Measurements from ENCODE around the gene AKNA. TPM values are rescaled to one million over a fixed set of nuclear protein-coding genes. Genes with fewer than 3 reads are reported as not detected.

The AKNA gene
- total RNA-seq, 1 experiment from 2014 or later: 20.6 TPM

DNA sequence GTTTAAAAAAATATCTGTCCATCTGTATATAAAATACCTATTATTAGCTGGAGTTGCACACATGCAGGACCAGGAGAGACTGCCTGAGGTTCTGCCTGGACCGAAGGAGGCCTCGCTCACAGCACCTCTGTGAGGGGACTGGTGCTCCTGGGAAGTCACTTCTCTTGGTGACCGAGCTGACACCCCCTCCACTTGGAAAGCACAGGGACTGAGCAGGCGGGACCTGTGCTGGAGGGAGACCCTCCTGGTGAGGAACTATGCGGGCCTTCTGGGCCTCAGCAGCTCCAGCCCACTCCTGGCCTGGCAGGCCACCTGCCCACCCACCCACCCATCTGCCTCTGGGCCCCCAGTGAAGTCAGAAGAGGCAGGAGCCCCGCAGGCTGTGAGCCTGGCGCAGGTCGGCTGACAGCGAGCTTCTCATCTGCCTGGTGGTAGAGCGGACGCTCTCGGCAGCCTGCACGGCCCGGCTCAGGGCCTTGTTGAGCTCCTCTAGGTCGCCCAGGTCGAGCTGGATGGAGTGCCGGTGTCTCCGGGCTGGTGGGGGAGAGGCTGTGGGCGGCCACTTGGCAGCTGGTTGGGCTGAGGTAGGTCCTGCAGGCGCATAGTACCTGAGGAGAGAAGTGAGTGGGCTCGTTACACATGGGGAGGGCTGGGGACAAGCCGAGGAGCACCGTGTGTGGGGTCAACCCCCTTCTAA is 50.9 kb downstream of the AKNA start:
- no peak for DNase-seq (ENCODE audit: low read depth, low spot score)
- Histone ChIP-seq H2AFZ (ENCODE audit: low read depth, low read length, poor library complexity, severe bottlenecking) (no peak overlapping the region), H3K79me2 (ENCODE audit: insufficient read depth, low read length) (no peaks in the 10 kb centered on the region), H3K9me2 (ENCODE audit: insufficient read depth) (no peaks in the 10 kb centered on the region), H3K9me3 (ENCODE audit: control insufficient read depth in 1 of 2, insufficient read depth in 1 of 2, low read depth in 1 of 2, low read length in 2 of 2) (no peaks in the 10 kb centered on the region), H3K4me1 (ENCODE audit: control insufficient read depth in 1 of 2, insufficient read depth in 2 of 2, low read length in 2 of 2) (no peaks in the 10 kb centered on the region), H3K36me3 (ENCODE audit: control insufficient read depth in 1 of 2, insufficient read depth in 2 of 2, low read length in 2 of 2) (no peaks in the 10 kb centered on the region), H4K20me1 (ENCODE audit: insufficient read depth) (no peaks in the 10 kb centered on the region), H3K4me2 (ENCODE audit: low read length) (no peak overlapping the region), H3K9ac (ENCODE audit: low read length) (no peak overlapping the region), H3K27me3 (ENCODE audit: insufficient read depth, low read length) (no peaks in the 10 kb centered on the region), H3K27ac (ENCODE audit: low read depth, low read length) (no peak overlapping the region), H3K4me3 (replicated peaks in 1 of 2; ENCODE audit: low read depth in 1 of 2, low read length in 2 of 2) (no peak overlapping the region)
- intact Hi-C loops (cut with micrococcal nuclease): loop anchor here (5.0 kb wide), 1 partner anchor 675 kb away; no protein-coding TSS in a partner anchor
- ChIA-PET CTCF (no interaction called here), RAD21 (ENCODE audit: low non-redundant PET in 1 of 2, low total read pairs in 2 of 2, uncharacterized antibody in 2 of 2, unreplicated experiment in 2 of 2) (no interaction called here), POLR2A (no interaction called here)
- no peak for ATAC-seq
- no TSS peak for BruUV-seq (replicated peaks)
- TF ChIP-seq, protein P1, sequence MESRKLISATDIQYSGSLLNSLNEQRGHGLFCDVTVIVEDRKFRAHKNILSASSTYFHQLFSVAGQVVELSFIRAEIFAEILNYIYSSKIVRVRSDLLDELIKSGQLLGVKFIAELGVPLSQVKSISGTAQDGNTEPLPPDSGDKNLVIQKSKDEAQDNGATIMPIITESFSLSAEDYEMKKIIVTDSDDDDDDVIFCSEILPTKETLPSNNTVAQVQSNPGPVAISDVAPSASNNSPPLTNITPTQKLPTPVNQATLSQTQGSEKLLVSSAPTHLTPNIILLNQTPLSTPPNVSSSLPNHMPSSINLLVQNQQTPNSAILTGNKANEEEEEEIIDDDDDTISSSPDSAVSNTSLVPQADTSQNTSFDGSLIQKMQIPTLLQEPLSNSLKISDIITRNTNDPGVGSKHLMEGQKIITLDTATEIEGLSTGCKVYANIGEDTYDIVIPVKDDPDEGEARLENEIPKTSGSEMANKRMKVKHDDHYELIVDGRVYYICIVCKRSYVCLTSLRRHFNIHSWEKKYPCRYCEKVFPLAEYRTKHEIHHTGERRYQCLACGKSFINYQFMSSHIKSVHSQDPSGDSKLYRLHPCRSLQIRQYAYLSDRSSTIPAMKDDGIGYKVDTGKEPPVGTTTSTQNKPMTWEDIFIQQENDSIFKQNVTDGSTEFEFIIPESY (IDR thresholded peaks at IDR 0.05; ENCODE audit: extremely low read depth, insufficient replicate concordance, low read length): no peak
- TF ChIP-seq EZH2 (IDR thresholded peaks at IDR 0.05) (no peak), POLR2AphosphoS5 (IDR thresholded peaks at IDR 0.05; ENCODE audit: low read depth, low read length) (no peak), EZH2phosphoT487 (IDR thresholded peaks at IDR 0.05; ENCODE audit: borderline replicate concordance) (no peak)
- TF ChIP-seq, protein P2, sequence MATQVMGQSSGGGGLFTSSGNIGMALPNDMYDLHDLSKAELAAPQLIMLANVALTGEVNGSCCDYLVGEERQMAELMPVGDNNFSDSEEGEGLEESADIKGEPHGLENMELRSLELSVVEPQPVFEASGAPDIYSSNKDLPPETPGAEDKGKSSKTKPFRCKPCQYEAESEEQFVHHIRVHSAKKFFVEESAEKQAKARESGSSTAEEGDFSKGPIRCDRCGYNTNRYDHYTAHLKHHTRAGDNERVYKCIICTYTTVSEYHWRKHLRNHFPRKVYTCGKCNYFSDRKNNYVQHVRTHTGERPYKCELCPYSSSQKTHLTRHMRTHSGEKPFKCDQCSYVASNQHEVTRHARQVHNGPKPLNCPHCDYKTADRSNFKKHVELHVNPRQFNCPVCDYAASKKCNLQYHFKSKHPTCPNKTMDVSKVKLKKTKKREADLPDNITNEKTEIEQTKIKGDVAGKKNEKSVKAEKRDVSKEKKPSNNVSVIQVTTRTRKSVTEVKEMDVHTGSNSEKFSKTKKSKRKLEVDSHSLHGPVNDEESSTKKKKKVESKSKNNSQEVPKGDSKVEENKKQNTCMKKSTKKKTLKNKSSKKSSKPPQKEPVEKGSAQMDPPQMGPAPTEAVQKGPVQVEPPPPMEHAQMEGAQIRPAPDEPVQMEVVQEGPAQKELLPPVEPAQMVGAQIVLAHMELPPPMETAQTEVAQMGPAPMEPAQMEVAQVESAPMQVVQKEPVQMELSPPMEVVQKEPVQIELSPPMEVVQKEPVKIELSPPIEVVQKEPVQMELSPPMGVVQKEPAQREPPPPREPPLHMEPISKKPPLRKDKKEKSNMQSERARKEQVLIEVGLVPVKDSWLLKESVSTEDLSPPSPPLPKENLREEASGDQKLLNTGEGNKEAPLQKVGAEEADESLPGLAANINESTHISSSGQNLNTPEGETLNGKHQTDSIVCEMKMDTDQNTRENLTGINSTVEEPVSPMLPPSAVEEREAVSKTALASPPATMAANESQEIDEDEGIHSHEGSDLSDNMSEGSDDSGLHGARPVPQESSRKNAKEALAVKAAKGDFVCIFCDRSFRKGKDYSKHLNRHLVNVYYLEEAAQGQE (IDR thresholded peaks at IDR 0.05; ENCODE audit: low read depth): no peak
- TF ChIP-seq, protein P3, sequence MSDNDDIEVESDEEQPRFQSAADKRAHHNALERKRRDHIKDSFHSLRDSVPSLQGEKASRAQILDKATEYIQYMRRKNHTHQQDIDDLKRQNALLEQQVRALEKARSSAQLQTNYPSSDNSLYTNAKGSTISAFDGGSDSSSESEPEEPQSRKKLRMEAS (IDR thresholded peaks at IDR 0.05): no peak
